HepG2 (cell line): ENCODE data around the gene OPALIN. TPM values are rescaled to one million over a fixed set of nuclear protein-coding genes. Genes with fewer than 3 reads are reported as not detected.

Source experiments
- ATAC-seq: fragments of 200-7000 bp; cut with Tn5 transposase; 3 replicates; pipeline ENCODE4 v1.9.1; 2020; ENCODE audit warnings: mild to moderate bottlenecking, moderate library complexity
- BruUV-seq: library from RNA; stranded (reverse); fragments of 400-500 nt; replicated peaks from 2 replicates; lab custom pipeline; 2021; lab: Mats Ljungman, UMichigan
- CTCF ChIA-PET: fragments of 300-600 bp; formaldehyde crosslinking; extraction: SDS; loops from one replicate; lab custom pipeline; 2021; ENCODE audit warnings: low total read pairs, inconsistent platforms, low intra/inter-chr PET ratio; lab: Yijun Ruan, JAX
- POLR2A ChIA-PET: fragments of 350-600 bp; sonication (Branson Sonifier 250); formaldehyde crosslinking; loops from one replicate; lab custom pipeline; 2020; ENCODE audit warnings: antibody characterized with exemption, inconsistent platforms; lab: Yijun Ruan, JAX
- DNase-seq: peaks from one replicate; pipeline ENCODE4 v3.0.0-alpha.2; 2015; ENCODE audit warnings: low spot score
- FAIRE-seq: peaks from 3 replicates; lab custom pipeline; 2011; peaks lifted over from hg19 to GRCh38; lab: Jason Lieb, UNC
- H2AFZ ChIP-seq: one replicate; pipeline ENCODE4 v1.6.1; 2011; ENCODE audit warnings: low read length, inconsistent platforms
- H3K27ac ChIP-seq: fragments of 300-600 bp; 3 replicates; pipeline ENCODE4 v1.8.0; 2011; ENCODE audit warnings: mixed run types, mild to moderate bottlenecking, mixed read lengths, low read length, inconsistent platforms; ENCODE audit not compliant: insufficient read depth; ENCODE audit errors: extremely low read length
- H3K27me3 ChIP-seq, 2 experiments: fragments of 200-600 bp in 1 of 2; 2 replicates in 1 of 2; 3 replicates in 1 of 2; pipeline versions ENCODE4 v1.6.0 to v1.8.0; 2011; ENCODE audit warnings: low read length in 2 of 2, mild to moderate bottlenecking in 2 of 2, moderate library complexity in 2 of 2, inconsistent platforms in 1 of 2; ENCODE audit not compliant: insufficient read depth in 2 of 2, control insufficient read depth in 1 of 2
- H3K36me3 ChIP-seq, 2 experiments: fragments of 200-600 bp in 1 of 2; replicated peaks in 1 of 2; 2 replicates in 1 of 2; 3 replicates in 1 of 2; pipeline versions ENCODE4 v1.5.1 to v1.8.0; 2011; ENCODE audit warnings: low read length in 2 of 2, inconsistent platforms in 1 of 2; ENCODE audit not compliant: insufficient read depth in 2 of 2, control insufficient read depth in 1 of 2
- H3K4me1 ChIP-seq: 2 replicates; pipeline ENCODE4 v1.5.1; 2012; ENCODE audit warnings: low read length, inconsistent platforms; ENCODE audit not compliant: insufficient read depth
- H3K4me2 ChIP-seq: 2 replicates; pipeline ENCODE4 v1.6.0; 2011; ENCODE audit warnings: low read depth, low read length, inconsistent platforms
- H3K4me3 ChIP-seq, 3 experiments: fragments of 200-600 bp in 1 of 3; sonication (generic), shearing (Covaris generic) in 1 of 3; replicated peaks in 1 of 3; 2 replicates each; pipeline ENCODE4 v1.5.1; 2011 to 2016; ENCODE audit warnings: low read length in 3 of 3, inconsistent platforms in 2 of 3, low read depth in 2 of 3, mild to moderate bottlenecking in 2 of 3, control low read depth in 1 of 3, mixed read lengths in 1 of 3; ENCODE audit not compliant: insufficient read depth in 1 of 3
- H3K79me2 ChIP-seq: one replicate; pipeline ENCODE4 v1.6.1; 2011; ENCODE audit warnings: low read length, inconsistent platforms; ENCODE audit not compliant: insufficient read depth
- H3K9ac ChIP-seq: 2 replicates; pipeline ENCODE4 v1.6.0; 2011; ENCODE audit warnings: mild to moderate bottlenecking, low read depth, low read length, inconsistent platforms; ENCODE audit not compliant: insufficient read depth
- H3K9me3 ChIP-seq: 2 replicates; pipeline ENCODE4 v1.5.1; 2012; ENCODE audit warnings: mild to moderate bottlenecking, low read length
- H4K20me1 ChIP-seq: 2 replicates; pipeline ENCODE4 v1.6.0; 2011; ENCODE audit warnings: inconsistent platforms, mild to moderate bottlenecking, low read length, moderate library complexity; ENCODE audit not compliant: insufficient read depth
- DPF2 ChIP-seq: sonication (generic); formaldehyde crosslinking; IDR thresholded peaks from 2 replicates; pipeline ENCODE4 v1.4.0; 2020; ENCODE audit warnings: mild to moderate bottlenecking, low read depth, missing genetic modification reagents, borderline replicate concordance
- GTF2F1 ChIP-seq: fragments of 150-350 bp; IDR thresholded peaks from 2 replicates; pipeline ENCODE4 v1.6.1; 2014; ENCODE audit warnings: low read length
- HOXA5 ChIP-seq: sonication (generic); formaldehyde crosslinking; IDR thresholded peaks from 2 replicates; pipeline ENCODE4 v1.4.0; 2020; ENCODE audit warnings: missing genetic modification reagents
- MEIS1 ChIP-seq: sonication (generic); formaldehyde crosslinking; IDR thresholded peaks from 2 replicates; pipeline ENCODE4 v1.9.0; 2021; ENCODE audit warnings: mild to moderate bottlenecking, missing genetic modification reagents, moderate library complexity, borderline replicate concordance
- NAIF1 ChIP-seq: sonication (generic); formaldehyde crosslinking; IDR thresholded peaks from 2 replicates; pipeline ENCODE4 v1.5.0; 2020; ENCODE audit warnings: mild to moderate bottlenecking, missing genetic modification reagents, borderline replicate concordance
- NFKB2 ChIP-seq: sonication (generic); formaldehyde crosslinking; IDR thresholded peaks from 2 replicates; pipeline ENCODE4 v1.4.0; 2020; ENCODE audit warnings: missing genetic modification reagents, borderline replicate concordance
- PCBP1 ChIP-seq: fragments of 200-400 bp; formaldehyde crosslinking; IDR thresholded peaks from 2 replicates; pipeline ENCODE4 v1.6.1; 2017; ENCODE audit warnings: mild to moderate bottlenecking, low read depth, low read length, borderline replicate concordance
- SMARCE1 ChIP-seq: fragments of 450-650 bp; IDR thresholded peaks from 2 replicates; pipeline ENCODE4 v1.6.1; 2017; ENCODE audit warnings: borderline replicate concordance
- ZNF160 ChIP-seq: sonication (generic); formaldehyde crosslinking; IDR thresholded peaks from 2 replicates; pipeline ENCODE4 v1.8.0; 2022; ENCODE audit warnings: mild to moderate bottlenecking, inconsistent platforms, missing genetic modification reagents
- ZNF3 ChIP-seq: IDR thresholded peaks from 2 replicates; pipeline ENCODE4 v1.7.0; 2017; ENCODE audit warnings: inconsistent platforms
- WGBS: methylation state at CpG from one replicate; pipeline ENCODE4 v1.1.6; 2017; ENCODE audit warnings: low lambda C conversion rate; 5-methylcytosine and 5-hydroxymethylcytosine counted together
- in situ Hi-C: cut with HindIII; loops from 2 replicates; pipeline ENCODE4 v1.10.0; 2017; ENCODE audit warnings: low pct_unique_long_range_greater_than_20kb; ENCODE audit not compliant: extremely low pct_ligation_motif_present
- intact Hi-C: fragments of 100-400 bp; cut with micrococcal nuclease; formaldehyde crosslinking; loops from one replicate; pipeline ENCODE4 v1.10.0; 2022; ENCODE audit not compliant: unreplicated experiment
- polyA plus RNA-seq, 8 experiments: library from polyadenylated mRNA; depleted of rRNA in 3 of 8; stranded (reverse) in 7 of 8; unstranded in 1 of 8; fragments of >200 nt; fragmentation: Illumina TruSeq in 4 of 8; extraction: Trizol in 4 of 8; gene quantifications; 2 replicates each; pipeline versions ENCODE4 v1.2.1 to v1.2.3, GENCODE V29; 2011 to 2016; ENCODE audit warnings: low read depth in 4 of 8, missing spikeins in 1 of 8, mixed read lengths in 1 of 8; ENCODE audit not compliant: insufficient read depth in 1 of 8
- total RNA-seq, 5 experiments: library from RNA; depleted of rRNA; stranded (reverse); fragments of >200 nt; fragmentation: Illumina TruSeq; extraction: Trizol; gene quantifications; 2 replicates each; pipeline ENCODE4 v1.2.3, GENCODE V29; 2016; ENCODE audit warnings: low read depth in 1 of 5
- TF ChIP-seq, protein P1 (sequence below): sonication (generic); formaldehyde crosslinking; IDR thresholded peaks from 2 replicates; pipeline ENCODE4 v1.5.0; 2020; ENCODE audit warnings: missing genetic modification reagents, mild to moderate bottlenecking, borderline replicate concordance
- TF ChIP-seq, protein P2 (sequence below): IDR thresholded peaks from 2 replicates; pipeline ENCODE4 v1.6.1; 2016; ENCODE audit warnings: missing genetic modification reagents, missing compliant biosample characterization
- TF ChIP-seq, protein P3 (sequence below): sonication (generic); formaldehyde crosslinking; IDR thresholded peaks from 2 replicates; pipeline ENCODE4 v1.4.0; 2020; ENCODE audit warnings: missing genetic modification reagents, mild to moderate bottlenecking, borderline replicate concordance

OPALIN gene
- total and polyA plus RNA-seq, 2 of the 13 experiments (the other 11 are each of a cell fraction or from before 2014, with no cell fraction given), result not detected

DNA sequence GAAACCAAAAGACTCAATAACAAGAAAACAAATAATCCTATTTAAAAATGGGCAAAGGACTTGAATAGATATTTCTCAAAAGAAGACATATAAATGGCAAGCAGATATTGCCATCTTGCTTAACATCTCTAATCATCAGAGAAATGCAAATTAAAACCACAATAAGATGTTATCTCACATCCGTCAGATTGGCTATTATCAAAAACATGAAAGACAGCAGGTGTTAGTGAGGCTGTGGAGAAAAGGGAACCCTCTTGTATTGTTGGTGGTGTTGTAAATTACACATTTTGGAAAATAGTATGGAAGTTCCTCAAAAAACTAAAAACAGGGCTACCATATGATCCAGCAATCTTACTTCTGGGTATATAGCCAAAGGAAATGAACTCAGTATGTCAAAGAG, 25.7 kb downstream of the OPALIN start (continued):
- no peak for TF ChIP-seq DPF2 (CRISPR knock-in tag)

DNA sequence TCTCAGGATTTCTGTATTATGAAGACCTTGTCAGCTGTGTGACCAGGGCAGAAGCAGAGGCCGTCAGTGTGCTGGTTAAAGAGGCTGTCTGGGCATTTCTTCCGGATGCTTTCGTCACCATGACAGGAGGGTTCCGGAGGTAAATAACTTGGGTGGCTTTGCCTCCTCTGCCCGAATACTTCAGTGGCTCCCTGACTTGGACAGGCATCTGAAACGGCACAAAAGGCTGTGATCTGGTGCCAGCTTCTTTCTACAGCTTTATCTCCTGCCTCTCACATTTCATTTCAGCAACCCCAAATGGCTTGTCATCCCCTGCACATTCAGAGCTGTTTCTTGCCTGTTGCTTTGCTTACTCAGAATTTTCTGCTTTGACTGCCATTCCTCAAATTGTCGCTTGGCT, 31.3 kb downstream of the OPALIN start:
- in situ Hi-C loops, result no loop called here
- no TSS peak for BruUV-seq
- CTCF ChIA-PET, result no interaction called here
- POLR2A ChIA-PET, result no interaction called here
- intact Hi-C loops, result no loop called here
- no peaks in the 10 kb centered on the region for H3K79me2 ChIP-seq
- H3K27me3 ChIP-seq, result peaks cover 1 to 3% of the 10 kb centered on the region in 2 experiments; a peak in 1 of 5 replicates
- no peak overlapping the region for H2AFZ ChIP-seq
- no peak for ATAC-seq
- WGBS, result 36% methylated on average over 5 of the region's 7 CpGs
- no peak overlapping the region for H3K4me2 ChIP-seq
- no peaks in the 10 kb centered on the region for H3K36me3 ChIP-seq
- no peak for DNase-seq
- no peak overlapping the region for H3K4me3 ChIP-seq
- no peak overlapping the region for H3K9ac ChIP-seq
- H3K27ac ChIP-seq, result no peak overlapping the region
- no peaks in the 10 kb centered on the region for H3K9me3 ChIP-seq
- no peaks in the 10 kb centered on the region for H4K20me1 ChIP-seq
- FAIRE-seq, result no peak
- H3K4me1 ChIP-seq, result no peaks in the 10 kb centered on the region
- TF ChIP-seq ZNF160, result no peak
- no peak for TF ChIP-seq ZNF3

DNA sequence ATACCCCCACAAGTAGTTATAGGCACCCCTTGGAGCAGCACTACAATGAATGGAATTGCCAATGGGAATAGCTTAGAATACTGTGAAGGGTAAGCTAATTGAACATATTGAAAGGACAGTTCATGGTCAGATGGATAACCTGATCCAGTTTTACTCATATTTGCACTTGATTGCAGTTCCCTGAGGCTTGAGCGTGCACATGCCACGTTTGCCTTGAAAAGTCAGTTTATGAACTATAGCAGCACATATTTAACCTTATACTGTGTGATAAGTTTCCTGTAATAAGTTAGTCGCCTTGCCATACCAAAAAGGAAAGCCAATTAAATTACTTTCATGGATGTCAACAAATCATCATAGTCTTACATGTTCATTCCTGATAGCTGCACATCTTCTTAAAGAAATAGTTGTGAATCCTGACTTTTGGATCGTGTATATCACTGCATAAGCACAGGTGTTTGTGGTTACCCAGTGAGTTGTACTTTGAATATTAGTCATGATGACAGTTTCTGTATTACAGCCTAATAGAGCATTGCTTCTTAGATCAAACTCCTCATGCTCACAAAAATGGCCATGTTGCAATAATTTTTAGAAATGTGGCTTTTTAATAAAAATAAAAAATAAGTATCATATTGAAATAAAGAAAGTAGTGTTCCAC, 33.0 kb downstream of the OPALIN start:
- Histone ChIP-seq H3K4me3 (no peak overlapping the region), H3K36me3 (no peaks in the 10 kb centered on the region), H3K4me1 (no peaks in the 10 kb centered on the region), H3K27me3 (peaks cover 1 to 3% of the 10 kb centered on the region in 2 experiments; a peak in 1 of 5 replicates), H3K9ac (no peak overlapping the region), H2AFZ (no peak overlapping the region), H3K4me2 (no peak overlapping the region), H3K27ac (no peak overlapping the region), H3K79me2 (no peaks in the 10 kb centered on the region), H4K20me1 (no peaks in the 10 kb centered on the region), H3K9me3 (no peaks in the 10 kb centered on the region)
- no TSS peak for BruUV-seq
- ChIA-PET CTCF (no interaction called here), POLR2A (no interaction called here)
- FAIRE-seq, result no peak
- ATAC-seq, result no peak
- in situ Hi-C loops, result no loop called here
- 17% methylated on average over 4 of the region's 4 CpGs for WGBS
- intact Hi-C loops, result no loop called here
- DNase-seq, result no peak
- TF ChIP-seq, protein P1, sequence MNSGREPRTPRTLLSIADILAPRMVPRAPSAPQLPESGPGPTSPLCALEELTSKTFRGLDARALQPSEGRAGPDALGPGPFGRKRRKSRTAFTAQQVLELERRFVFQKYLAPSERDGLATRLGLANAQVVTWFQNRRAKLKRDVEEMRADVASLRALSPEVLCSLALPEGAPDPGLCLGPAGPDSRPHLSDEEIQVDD (CRISPR knock-in tag), result no peak
- TF ChIP-seq GTF2F1, result no peak
- no peak for TF ChIP-seq SMARCE1
- TF ChIP-seq, protein P2, sequence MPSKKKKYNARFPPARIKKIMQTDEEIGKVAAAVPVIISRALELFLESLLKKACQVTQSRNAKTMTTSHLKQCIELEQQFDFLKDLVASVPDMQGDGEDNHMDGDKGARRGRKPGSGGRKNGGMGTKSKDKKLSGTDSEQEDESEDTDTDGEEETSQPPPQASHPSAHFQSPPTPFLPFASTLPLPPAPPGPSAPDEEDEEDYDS (CRISPR knock-in tag), result no peak
- TF ChIP-seq, protein P3, sequence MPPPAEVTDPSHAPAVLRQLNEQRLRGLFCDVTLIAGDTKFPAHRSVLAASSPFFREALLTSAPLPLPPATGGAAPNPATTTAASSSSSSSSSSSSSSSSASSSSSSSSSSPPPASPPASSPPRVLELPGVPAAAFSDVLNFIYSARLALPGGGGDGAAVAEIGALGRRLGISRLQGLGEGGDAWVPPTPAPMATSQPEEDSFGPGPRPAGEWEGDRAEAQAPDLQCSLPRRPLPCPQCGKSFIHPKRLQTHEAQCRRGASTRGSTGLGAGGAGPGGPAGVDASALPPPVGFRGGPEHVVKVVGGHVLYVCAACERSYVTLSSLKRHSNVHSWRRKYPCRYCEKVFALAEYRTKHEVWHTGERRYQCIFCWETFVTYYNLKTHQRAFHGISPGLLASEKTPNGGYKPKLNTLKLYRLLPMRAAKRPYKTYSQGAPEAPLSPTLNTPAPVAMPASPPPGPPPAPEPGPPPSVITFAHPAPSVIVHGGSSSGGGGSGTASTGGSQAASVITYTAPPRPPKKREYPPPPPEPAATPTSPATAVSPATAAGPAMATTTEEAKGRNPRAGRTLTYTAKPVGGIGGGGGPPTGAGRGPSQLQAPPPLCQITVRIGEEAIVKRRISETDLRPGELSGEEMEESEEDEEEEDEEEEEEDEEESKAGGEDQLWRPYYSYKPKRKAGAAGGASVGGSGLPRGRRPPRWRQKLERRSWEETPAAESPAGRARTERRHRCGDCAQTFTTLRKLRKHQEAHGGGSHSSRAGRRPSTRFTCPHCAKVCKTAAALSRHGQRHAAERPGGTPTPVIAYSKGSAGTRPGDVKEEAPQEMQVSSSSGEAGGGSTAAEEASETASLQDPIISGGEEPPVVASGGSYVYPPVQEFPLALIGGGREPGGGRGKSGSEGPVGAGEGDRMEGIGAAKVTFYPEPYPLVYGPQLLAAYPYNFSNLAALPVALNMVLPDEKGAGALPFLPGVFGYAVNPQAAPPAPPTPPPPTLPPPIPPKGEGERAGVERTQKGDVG (CRISPR knock-in tag), result no peak
- no peak for TF ChIP-seq NAIF1 (CRISPR knock-in tag)
- no peak for TF ChIP-seq MEIS1 (CRISPR knock-in tag)
- TF ChIP-seq HOXA5 (CRISPR knock-in tag), result no peak
- TF ChIP-seq PCBP1, result no peak
- TF ChIP-seq NFKB2 (CRISPR knock-in tag), result no peak
